ENCODE data around the gene PRR7.
A peak's percentile ranks its signal among the peaks of the same experiment; 100 is the strongest.

The PRR7 gene

DNA sequence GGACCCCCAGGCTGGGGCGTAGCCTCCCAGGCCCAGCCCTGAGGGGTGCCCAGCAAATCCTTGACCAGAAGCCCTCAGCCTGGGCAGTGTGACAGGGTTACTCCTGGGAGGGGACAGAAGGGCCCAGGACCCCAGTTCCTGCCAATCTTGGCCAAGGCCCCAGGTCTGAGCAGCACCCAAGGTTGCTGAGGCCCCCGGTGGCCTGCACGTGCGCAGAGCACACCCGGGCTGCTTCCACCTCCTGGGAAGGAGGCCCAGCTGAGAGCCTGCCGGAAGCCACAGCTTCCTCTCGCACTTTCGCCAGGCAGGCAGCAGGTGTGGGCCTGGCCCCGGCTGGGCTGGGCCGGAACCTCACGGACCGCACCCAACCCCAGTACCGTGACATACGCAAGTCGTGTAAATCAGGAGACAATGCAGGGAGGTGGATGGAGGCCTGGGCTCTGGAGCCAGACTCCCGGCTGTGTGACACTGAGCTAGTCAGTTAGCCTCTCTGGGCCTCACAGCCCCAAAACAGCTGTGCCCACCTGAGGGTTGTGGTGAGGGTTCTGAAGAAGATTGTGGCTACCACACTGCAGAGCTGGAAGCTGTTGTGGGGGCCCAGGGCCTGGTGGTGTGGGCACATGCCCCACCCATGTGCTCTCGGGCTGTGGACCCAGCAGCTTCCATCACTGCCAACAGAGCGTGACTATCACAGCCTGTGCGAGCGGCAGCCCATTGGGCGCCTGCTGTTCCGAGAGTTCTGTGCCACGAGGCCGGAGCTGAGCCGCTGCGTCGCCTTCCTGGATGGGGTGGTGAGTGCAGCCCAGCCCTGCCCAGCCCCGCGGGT, 15.1 kb upstream of the PRR7 start:
- TF ChIP-seq, protein P1, sequence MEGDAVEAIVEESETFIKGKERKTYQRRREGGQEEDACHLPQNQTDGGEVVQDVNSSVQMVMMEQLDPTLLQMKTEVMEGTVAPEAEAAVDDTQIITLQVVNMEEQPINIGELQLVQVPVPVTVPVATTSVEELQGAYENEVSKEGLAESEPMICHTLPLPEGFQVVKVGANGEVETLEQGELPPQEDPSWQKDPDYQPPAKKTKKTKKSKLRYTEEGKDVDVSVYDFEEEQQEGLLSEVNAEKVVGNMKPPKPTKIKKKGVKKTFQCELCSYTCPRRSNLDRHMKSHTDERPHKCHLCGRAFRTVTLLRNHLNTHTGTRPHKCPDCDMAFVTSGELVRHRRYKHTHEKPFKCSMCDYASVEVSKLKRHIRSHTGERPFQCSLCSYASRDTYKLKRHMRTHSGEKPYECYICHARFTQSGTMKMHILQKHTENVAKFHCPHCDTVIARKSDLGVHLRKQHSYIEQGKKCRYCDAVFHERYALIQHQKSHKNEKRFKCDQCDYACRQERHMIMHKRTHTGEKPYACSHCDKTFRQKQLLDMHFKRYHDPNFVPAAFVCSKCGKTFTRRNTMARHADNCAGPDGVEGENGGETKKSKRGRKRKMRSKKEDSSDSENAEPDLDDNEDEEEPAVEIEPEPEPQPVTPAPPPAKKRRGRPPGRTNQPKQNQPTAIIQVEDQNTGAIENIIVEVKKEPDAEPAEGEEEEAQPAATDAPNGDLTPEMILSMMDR (IDR thresholded peaks at IDR 0.05; ENCODE audit: low read length) = no peak
- TF ChIP-seq EZH2phosphoT487 (IDR thresholded peaks at IDR 0.05; ENCODE audit: low read length) = no peak
- no peak for TF ChIP-seq EZH2 (optimal IDR thresholded peaks at IDR 0.05; ENCODE audit: low read depth, low read length)

DNA sequence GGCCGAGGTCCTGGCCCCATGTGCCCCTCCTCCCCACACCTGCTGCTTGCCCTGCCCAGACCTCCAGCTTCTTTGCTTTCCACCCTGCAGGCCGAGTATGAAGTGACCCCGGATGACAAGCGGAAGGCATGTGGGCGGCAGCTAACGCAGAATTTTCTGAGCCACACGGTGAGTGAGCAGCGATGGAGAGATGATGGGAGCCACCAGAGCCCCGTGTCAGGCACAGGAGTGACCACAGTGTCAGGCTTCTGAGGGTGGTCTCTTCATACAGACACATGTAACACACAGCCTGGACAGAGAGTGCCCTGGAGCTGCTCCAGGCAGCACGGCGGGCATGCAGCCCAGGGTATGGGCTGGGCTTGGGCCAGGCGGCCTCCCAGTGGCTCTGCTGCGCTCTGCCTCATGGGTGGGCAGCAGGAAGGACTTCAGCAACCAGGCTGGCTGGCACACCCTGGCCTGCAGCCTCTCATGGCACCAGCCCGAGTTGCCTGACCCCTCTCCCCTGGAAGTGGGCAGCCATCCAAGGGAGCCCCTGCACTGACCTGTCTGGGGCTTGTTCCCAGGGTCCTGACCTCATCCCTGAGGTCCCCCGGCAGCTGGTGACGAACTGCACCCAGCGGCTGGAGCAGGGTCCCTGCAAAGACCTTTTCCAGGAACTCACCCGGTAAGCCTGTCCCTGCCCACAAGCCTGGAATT, 14.3 kb upstream of the PRR7 start:
- Histone ChIP-seq H3K36me3 (replicated peaks; ENCODE audit: insufficient read depth, low read length) (peaks cover 20% of the 10 kb centered on the region), H3K9me2 (replicated peaks; ENCODE audit: insufficient read depth, low read length) (no peaks in the 10 kb centered on the region), H3K9me3 (replicated peaks; ENCODE audit: insufficient read depth, low read length) (no peaks in the 10 kb centered on the region), H3K9ac (ENCODE audit: low read length) (peak overlapping the region; percentile 73), H4K20me1 (ENCODE audit: insufficient read depth, low read length) (no peaks in the 10 kb centered on the region), H3K27ac (ENCODE audit: low read length) (peak overlapping the region; percentile 98), H3K27me3 (replicated peaks; ENCODE audit: insufficient read depth, low read length) (no peaks in the 10 kb centered on the region), H3K79me2 (ENCODE audit: low read length) (peaks cover 79% of the 10 kb centered on the region), H3F3A (ENCODE audit: insufficient read depth, low read length) (peaks cover 45% of the 10 kb centered on the region), H3K4me2 (ENCODE audit: low read depth, low read length) (peak overlapping the region; percentile 100), H3K4me3 (ENCODE audit: low read length) (peak overlapping the region; percentile 39; the same call in 1 of the 2 replicates), H3K4me1 (ENCODE audit: low read length) (peaks cover 49% of the 10 kb centered on the region), H2AFZ (ENCODE audit: low read length) (no peak overlapping the region)
- TF ChIP-seq EZH2 (optimal IDR thresholded peaks at IDR 0.05; ENCODE audit: low read depth, low read length) = no peak
- TF ChIP-seq, protein P1 (IDR thresholded peaks at IDR 0.05; ENCODE audit: low read length) = no peak
- no peak for TF ChIP-seq EZH2phosphoT487 (IDR thresholded peaks at IDR 0.05; ENCODE audit: low read length)
- DNase-seq = no peak

More for the DNA sequence above, 15.1 kb upstream of the PRR7 start:
- DNase-seq = peak; percentile 94
- peaks cover 49% of the 10 kb centered on the region for H3K4me1 ChIP-seq (ENCODE audit: low read length)
- peak overlapping the region; percentile 98 for H3K27ac ChIP-seq (ENCODE audit: low read length)
- no peaks in the 10 kb centered on the region for H3K27me3 ChIP-seq (replicated peaks; ENCODE audit: insufficient read depth, low read length)
- no peak overlapping the region for H2AFZ ChIP-seq (ENCODE audit: low read length)
- H3K4me3 ChIP-seq (ENCODE audit: low read length) = peak overlapping the region; percentile 39; the same call in 1 of the 2 replicates
- no peaks in the 10 kb centered on the region for H4K20me1 ChIP-seq (ENCODE audit: insufficient read depth, low read length)
- H3K9ac ChIP-seq (ENCODE audit: low read length) = peak overlapping the region; percentile 73
- H3K9me2 ChIP-seq (replicated peaks; ENCODE audit: insufficient read depth, low read length) = no peaks in the 10 kb centered on the region
- H3K79me2 ChIP-seq (ENCODE audit: low read length) = peaks cover 84% of the 10 kb centered on the region
- no peaks in the 10 kb centered on the region for H3K9me3 ChIP-seq (replicated peaks; ENCODE audit: insufficient read depth, low read length)
- peak overlapping the region; percentile 100 for H3K4me2 ChIP-seq (ENCODE audit: low read depth, low read length)
- peaks cover 49% of the 10 kb centered on the region for H3F3A ChIP-seq (ENCODE audit: insufficient read depth, low read length)
- peaks cover 20% of the 10 kb centered on the region for H3K36me3 ChIP-seq (replicated peaks; ENCODE audit: insufficient read depth, low read length)

DNA sequence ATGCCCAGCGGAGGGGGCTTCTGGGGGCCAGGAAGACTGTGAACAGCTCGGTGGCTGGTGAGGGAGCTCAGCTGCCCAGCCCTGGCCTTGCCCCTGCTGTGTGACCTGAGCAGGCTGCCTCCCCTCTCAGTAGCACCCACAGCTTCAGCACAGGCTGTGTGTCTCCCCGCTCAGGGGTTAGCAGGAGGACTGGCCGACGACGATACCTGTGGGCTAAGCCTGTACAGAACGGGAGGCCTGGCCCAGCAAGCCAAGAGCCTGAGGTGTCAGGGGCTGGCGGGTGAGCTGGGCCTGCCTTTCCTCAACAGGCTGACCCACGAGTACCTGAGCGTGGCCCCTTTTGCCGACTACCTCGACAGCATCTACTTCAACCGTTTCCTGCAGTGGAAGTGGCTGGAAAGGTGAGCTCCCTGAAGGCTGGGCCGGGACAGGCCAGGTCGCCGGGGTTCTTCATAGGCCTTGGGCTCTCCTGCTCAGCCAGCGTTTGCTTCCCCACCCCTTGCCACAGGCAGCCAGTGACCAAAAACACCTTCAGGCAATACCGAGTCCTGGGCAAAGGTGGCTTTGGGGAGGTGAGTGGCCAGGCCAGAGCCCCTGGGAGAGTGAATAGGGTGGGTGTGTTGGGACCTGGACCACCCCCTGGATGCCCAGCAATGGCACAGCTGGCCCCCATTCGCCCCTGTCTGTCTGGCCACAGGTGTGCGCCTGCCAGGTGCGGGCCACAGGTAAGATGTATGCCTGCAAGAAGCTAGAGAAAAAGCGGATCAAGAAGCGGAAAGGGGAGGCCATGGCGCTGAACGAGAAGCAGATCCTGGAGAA, 13.6 kb upstream of the PRR7 start:
- Histone ChIP-seq H3K9ac (ENCODE audit: low read length) (no peak overlapping the region), H3K4me1 (ENCODE audit: low read length) (peaks cover 44% of the 10 kb centered on the region), H2AFZ (ENCODE audit: low read length) (no peak overlapping the region), H3K4me2 (ENCODE audit: low read depth, low read length) (no peak overlapping the region), H3K36me3 (replicated peaks; ENCODE audit: insufficient read depth, low read length) (peaks cover 23% of the 10 kb centered on the region), H3K9me3 (replicated peaks; ENCODE audit: insufficient read depth, low read length) (no peaks in the 10 kb centered on the region), H3K4me3 (ENCODE audit: low read length) (no peak overlapping the region), H4K20me1 (ENCODE audit: insufficient read depth, low read length) (no peaks in the 10 kb centered on the region), H3K27ac (ENCODE audit: low read length) (peak overlapping the region; percentile 98; the same call in 1 of the 2 replicates), H3K27me3 (replicated peaks; ENCODE audit: insufficient read depth, low read length) (no peaks in the 10 kb centered on the region), H3K9me2 (replicated peaks; ENCODE audit: insufficient read depth, low read length) (no peaks in the 10 kb centered on the region), H3K79me2 (ENCODE audit: low read length) (peaks cover 76% of the 10 kb centered on the region), H3F3A (ENCODE audit: insufficient read depth, low read length) (peaks cover 38% of the 10 kb centered on the region)
- no peak for DNase-seq
- TF ChIP-seq EZH2 (optimal IDR thresholded peaks at IDR 0.05; ENCODE audit: low read depth, low read length) (no peak), EZH2phosphoT487 (IDR thresholded peaks at IDR 0.05; ENCODE audit: low read length) (no peak)
- TF ChIP-seq, protein P1 (IDR thresholded peaks at IDR 0.05; ENCODE audit: low read length) = no peak

Measured in MM.1S (cell line).